TTC549 (cell line): Measurements from ENCODE around the gene C5.

Source experiments
- FAIRE-seq: peaks from 2 replicates; lab custom pipeline; 2012; peaks lifted over from hg19 to GRCh38; lab: Jason Lieb, UNC

Gene C5

DNA sequence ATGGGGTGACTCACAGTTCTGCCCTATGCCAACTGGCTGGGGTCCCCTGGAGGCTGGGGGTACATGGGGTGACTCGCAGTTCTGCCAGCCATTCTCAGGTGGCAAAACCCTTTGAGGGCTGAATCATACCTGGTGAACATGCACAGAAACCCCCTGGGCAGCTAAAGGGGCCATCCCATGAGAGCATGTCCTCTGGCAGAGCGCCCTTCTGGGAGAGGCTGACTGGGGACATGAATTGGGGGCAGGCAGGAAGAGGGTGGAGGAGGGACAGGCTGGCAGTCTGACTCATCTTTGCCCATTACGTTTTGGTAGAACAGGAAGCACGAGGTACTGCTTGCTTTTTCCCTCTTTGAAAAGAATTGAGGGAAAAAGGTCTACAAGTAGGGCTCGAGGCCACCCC is 140.2 kb downstream of the C5 start:
- FAIRE-seq, result no peak

DNA sequence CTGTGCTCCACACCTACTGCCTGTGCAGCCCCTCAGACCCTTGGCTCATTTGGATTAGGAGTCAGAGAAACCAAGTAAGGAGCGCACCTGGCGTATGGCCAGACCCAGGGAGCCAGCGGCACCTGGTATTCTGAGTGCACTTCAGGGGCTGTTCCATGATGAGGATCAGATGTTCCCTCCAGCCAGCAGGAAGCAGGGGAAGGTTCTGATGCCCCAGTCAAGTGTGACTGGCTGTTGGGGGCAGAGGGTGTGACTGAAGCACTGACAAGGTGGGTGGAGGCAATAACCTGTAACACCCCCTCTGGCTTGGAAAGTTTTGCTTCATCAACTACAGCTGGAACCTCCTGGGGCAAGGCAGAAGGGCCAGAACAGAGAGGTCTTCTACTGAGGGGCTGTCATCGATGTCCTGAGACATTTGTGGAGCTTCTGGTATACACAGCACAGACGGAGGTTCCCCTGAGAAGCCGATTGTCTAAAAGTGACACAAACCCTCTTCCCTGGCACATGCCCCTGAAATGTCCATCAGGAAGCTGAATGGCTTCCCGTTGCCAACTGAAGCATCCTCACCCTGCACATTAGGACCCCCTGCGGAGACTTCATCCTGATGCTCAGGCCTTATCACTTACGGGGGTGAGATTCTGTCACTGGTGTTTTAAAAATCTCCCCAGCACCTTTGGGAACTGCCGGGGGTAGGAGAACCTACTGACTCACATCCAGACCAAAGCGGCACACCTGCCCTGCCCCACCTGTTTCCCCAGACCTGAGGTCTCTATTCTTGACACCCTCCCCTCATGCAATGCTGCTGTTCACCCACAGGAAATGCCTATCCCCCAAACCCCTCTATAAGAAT is 144.5 kb downstream of the C5 start:
- no peak for FAIRE-seq

DNA sequence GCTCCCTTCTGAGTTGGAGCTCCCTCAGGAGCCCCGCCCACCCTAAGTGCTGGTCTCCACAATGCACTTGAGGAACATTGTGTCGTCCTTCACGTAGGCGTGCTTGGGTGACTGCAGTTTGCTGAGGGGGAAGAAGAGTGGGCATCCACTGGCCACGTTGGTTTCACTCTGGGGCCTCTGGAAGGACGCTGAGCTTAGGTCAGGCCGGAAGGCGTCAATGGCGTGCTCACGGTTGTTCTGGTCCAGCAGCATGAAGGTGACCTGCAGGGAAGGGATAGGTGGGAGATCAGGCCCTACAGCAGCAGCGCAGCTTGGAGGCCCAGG is 145.1 kb downstream of the C5 start:
- FAIRE-seq, result no peak

DNA sequence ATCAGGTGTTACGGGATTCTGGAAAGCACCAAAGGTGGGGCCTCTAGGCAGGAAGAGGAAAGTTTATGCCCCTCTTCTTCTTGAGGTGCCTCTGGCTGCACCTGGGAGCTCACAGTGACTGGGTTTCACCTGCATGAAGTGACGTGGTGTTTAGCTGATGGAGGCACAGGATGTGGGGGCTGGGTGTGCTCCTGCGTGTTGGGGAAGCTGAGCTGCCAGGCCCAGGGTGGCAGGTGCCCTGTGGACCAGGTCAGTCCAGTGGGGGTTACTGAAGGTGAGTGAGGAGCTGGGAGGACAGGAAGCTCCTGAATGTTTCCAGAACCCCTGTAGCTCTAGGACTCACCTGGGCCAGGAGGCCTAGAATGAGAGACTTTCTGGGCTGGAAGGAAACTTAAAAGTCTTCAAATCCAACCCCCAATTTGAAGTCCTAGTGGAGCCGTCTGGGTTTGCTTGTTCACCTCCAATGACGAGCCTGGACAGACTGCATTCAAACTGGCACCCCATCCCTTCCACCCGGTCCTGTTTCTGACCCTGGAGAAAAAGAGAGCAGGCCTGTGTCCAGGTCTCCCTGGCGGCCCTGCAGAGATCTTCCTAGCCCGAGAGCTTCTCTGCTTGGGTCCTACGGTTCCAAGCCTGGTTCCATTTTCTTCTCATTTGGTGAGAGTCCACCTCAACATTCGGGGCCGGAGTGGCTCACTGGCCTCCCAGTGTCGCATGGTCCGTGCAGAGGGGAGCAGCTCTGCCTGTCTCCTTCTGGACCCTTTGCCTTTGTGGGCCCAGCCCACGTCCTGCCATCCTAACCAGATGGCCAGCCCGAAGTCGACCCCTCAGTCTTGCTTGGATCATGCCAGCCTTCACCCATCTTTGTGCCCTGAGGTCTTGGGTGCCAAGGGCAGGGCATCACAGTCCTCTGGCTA is 145.8 kb downstream of the C5 start:
- no peak for FAIRE-seq

DNA sequence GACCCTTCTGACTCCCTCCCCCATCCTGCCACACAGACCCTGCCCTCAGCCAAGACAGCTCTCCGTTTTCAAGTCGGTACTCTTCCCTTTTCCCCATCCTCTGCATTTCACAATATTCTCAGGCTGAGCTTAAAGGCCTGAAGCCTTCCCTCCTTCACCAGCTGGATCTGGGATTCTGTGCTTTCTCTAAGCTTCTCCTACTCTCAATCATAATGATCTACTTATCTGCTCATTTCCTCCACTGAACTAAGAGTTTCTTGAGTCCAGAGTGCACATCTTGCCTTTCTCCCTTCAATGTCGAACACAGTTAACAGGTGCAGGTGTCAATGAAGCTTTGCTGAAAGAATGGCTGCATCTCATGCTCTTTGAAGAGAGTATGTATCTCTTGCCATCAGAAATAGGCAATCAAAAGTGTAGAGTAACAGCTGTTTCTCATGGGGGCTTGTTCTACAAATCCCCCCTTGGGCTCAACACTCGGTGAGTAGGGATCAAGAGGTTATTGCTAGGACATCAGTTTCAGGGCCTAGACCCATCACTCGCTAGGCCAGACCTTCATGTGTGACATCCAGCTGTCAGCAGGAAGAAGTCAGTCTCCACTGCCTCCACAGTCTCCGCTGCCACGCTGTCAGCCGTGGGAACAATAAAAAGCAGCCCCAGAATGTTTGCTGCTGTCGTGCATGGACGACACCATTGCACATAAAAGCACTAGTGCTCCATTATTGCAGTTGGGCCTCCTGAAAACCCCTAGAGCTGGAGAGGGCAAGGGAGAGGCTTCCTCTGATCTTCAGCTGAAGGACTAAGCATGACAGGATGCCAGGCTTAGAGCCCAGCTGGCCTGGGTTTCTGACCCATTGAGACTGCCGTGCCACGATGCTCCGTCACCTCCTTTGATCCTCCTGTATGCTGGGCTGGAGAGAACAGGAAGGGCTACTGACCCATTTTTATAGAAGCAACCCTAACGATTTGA is 147.2 kb downstream of the C5 start:
- no peak for FAIRE-seq
